OCI-M1 (cell line): ENCODE data around the gene CST3.
"Not testable (repeated sequence)": the region's sequence is repeated elsewhere in the genome, so short reads cannot be mapped to it uniquely, and the experiment has no call there.

ENCODE experiments used
- DNase-seq: peaks from one replicate; lab custom pipeline; 2025; lab: John Stamatoyannopoulos, UW

Gene CST3

DNA sequence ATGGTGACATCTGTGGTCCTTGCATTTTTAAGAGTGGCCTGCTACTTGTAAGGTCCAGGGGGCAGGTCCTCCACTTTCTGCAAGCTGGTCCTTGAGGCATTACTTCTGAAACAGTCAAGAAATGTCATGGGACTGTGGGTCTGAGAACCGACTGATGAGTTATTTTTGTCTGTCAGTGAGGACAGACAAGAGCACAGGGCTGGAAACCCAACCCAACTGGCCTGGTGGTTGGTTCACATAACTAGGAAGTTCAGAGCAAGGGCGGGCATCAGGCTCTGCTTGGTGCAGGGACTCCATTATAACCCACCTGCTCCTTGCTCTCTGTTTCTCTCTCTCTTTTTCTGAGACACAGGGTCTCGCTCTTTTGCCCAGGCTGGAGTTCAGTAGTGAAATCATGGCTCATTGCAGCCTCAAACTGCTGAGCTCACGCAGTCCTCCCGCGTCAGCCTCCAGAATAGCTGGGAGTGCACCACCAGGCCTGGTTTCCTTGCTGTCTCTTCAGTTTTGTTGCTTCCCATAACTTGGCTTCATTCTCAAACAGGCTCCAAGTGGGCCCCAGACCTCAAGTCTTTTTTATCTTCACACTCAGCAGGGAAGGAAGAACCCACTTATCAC lies 9.2 kb downstream of the CST3 start:
- DNase-seq = no peak

DNA sequence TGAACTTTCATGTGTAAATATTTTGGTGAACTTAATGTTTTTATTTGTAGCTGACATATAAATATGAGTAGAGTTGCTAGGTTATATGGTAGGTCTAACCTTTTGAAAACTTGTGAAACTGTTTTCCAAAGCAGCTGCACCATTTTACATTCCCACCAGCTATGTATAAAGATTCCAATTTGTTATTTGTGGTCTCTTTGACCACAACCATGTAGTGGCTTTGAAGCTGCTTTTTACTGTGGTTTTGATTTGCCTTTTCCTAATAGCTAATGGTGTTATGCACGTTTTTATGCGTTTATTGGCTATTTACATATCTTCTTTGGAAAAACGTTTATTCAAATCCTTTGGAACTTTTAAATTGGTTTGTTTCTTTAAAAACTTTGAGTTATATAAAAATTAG lies 10.3 kb downstream of the CST3 start:
- no peak for DNase-seq

DNA sequence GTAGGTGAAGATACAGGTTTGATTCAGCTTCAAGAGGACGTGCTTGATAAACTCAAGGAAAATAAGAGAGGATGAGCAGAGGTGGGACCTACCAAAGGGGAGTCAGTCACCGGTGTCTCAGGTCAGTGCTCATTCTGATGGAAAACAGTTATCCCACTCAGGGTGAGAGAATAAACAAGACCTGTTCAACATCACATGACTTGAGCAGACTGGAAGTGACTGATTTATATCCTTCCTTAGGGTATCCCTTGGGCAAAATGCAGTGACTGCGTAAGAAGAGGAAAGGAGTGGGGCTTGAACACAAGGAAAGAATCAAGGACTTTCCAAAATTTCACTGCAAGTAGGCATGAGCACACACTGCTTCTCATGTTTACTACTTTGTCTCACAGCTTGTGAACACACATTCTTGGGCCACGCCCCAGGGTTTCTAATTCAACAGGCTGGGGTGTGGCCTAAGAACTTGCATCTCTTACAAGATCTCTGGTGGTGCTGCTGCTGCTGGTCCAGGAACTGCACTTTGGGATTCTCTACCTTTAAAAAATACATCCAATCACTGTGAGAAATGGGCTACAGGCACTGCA lies 11.6 kb downstream of the CST3 start:
- DNase-seq = peak; percentile 19

DNA sequence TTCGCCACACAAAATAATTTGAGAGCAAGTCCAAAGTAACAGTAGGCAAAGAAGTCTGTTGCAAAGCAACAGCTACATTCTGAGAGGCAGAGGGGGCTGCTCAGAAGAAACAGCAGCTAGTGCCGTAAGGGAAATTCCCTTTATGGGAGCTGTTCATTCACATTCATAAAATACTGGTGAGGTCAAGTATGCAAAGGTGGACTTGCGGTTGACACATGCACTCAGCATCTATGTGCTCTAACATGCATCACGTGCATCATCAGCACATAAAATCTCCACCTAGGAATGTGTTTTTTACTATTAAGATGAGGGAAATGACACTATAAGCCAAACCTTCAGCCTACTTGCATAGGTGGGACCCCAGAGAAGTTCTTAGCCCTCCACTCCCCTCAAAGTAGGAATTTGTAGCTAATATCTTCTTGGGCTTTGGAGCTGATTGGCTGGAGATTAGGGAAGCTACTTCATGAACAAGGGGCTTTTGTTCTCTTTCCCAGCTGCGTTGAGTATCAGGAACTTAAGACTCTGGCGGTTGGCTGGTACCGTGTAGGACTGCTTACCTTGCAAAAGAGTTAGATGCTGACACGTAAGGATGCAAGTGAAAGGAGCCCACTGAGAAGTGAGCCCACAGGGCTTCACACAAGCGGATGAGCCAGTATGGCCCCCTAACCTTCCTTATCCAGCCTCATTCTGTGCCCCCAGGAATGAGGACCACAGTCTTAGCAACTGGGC lies 12.4 kb downstream of the CST3 start:
- DNase-seq = no peak

DNA sequence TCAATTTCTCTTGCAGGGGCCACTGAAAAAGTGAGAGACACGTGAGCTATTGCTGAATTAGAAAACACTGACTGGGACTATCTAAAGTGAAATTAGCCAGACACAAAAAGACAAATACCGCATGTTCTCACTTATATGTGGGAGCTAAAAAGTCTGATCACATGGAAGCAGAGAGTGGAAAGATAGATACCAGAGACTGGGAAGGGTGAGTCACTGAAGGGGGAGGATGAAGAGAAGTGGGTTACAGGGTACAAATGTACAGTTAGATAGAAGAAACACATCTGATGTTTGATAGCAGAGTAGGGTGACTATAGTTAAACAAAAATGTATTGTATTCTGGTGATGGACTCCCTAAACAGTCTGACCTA lies 13.4 kb downstream of the CST3 start:
- peak; percentile 57 for DNase-seq

DNA sequence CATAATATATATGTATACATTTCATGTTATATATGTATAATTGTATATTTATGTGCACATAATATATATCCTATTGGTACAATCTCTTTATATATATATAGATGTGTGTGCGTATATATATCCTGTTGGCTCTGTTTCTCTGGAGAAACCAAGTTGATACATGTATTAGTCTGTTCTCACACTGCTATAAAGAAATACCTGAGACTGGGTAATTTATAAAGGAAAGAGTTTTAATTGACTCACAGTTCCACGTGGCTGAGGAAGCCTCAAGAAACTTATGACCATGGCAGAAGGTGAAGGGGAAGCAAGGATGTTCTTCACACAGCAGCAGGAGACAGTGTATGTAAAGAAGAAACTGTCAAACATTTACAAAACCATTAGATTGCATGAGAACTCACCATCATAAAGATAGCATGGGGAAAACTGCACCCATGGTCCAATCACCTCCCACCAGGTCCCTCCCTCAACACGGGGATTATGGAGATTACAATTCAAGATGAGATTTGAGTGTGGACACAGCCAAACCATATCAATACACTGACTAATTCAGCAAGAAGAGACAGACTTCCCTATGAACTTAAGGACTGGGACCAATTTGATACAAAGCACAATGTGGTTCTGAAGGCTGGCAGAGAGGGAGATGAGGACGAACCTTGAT lies 14.0 kb downstream of the CST3 start:
- no peak for DNase-seq

DNA sequence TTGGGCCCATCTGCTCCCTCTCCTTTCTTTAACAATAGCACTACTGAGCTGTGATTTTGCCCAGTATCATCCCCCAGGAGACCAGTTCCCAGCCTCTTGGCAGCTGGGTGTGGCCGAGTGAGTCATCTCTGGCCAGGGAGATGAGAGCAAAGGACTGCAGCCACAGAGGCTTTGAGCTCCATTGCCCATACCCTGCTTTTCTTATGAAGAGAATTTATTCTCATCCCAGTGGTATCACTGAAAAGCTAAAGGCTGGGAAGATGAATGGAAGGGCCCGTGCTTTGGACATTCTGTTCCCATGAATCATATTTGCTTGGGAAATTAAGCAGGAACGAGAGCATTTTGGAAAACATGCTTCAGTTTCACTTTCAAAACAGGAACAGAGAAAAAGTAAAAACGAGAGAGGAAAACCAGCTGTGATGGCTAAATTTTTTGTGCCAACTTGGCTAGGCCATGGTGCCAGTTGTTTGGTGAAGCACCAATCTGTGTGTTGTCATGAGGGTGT lies 14.9 kb downstream of the CST3 start:
- DNase-seq = peak; percentile 72

DNA sequence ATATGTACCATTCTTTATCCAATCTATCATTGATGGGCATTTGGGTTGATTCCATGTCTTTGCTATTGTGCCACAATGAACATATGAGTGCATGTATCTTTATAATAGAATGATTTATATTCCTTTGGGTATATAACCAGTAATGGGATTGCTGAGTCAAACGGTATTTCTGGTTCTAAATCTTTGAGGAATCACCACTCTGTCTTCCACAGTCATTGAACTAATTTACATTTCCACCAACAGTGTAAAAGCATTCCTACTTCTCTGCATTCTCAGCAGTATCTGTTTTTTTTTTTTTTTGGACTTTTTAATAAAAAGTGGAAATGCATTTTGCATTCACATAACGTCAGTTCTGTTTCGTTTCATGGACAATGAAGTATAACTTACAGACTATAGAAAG lies 15.4 kb downstream of the CST3 start:
- not testable (repeated sequence) for DNase-seq

DNA sequence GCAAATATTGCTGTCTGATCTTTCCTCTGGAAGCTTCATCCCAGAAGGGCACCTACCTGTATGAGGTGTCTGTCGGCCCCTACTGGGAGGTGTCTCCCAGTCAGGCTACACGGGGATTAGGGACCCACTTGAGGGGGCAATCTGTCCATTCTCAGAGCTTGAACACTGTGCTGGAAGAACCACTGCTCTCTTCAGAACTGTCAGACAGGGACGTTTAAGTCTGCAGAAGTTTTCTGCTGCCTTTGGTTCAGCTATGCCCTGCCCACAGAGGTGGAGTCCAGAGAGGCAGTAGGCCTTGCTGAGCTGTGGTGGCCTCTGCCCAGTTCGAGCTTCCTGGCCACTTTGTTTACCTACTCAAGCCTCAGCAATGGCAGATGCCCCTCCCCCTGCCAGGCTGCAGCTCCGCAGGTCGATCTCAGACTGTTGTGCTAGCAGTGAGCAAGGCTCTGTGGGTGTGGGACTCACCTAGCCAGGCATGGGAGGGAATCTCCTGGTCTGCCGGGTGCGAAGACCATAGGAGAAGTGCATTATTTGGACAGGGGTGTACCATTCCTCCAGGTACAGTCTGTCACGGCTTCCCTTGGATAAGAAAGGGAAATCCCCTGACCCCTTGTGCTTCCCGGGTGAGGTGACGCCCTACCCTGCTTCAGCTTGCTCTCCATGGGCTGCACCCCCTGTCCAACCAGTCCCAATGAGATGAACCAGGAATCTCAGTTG lies 16.9 kb downstream of the CST3 start:
- DNase-seq = not testable (repeated sequence)

DNA sequence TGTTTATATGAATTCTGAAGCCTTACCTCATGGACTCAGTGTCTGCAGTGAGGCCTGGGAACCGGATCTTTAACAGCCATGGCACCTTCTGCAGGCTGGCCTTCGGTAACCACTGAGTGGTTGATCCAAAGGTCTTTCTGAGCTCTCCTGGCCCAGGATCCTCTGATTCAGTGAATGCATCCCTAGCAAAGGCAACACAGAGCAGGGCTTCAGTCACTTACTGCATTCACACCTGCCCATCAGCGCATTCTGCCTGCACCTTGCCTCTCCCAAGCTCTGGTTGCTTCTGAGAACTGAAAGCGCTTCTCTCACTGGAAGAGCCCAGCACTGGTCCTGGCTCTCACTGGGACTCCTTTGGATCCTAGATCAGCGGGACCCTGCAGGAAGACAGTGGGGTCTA lies 23.6 kb downstream of the CST3 start:
- no peak for DNase-seq

DNA sequence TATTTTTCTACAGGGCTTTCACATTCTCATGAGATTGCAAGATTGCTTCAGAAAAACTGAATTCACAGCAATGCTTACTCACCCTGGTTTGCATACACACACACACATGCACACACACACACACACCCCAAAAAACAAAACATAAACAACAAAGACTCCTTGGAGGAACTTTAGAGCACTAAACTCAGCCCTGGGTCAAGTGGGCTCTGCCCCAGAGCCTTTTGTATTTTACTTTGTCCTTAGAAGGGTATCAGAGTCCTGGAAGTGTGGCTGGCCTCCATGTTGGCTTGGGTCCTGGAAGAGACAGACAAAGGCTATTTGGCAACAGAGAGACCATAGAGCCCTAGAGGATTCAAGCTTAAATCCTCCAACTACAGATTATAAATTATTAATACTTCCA lies 24.1 kb downstream of the CST3 start:
- DNase-seq = no peak

DNA sequence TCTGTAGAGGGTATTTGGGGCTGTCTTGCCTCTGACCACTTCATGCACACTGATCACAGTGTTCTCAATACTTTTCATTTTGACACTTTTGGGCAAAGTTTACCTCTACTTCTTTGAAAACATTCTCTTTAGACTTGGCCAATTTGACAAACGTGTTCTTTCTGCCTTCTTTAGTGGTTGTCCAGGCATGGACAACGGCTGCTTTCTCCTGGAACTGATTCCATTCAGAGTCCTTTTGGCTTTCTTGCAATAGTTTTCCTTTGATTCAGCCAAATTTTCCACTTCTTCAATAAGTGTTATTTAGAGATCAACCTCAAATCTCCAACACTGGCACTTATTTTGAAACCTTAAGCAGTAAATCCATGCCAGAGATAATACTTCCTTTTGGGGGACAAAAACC lies 25.4 kb downstream of the CST3 start:
- no peak for DNase-seq

DNA sequence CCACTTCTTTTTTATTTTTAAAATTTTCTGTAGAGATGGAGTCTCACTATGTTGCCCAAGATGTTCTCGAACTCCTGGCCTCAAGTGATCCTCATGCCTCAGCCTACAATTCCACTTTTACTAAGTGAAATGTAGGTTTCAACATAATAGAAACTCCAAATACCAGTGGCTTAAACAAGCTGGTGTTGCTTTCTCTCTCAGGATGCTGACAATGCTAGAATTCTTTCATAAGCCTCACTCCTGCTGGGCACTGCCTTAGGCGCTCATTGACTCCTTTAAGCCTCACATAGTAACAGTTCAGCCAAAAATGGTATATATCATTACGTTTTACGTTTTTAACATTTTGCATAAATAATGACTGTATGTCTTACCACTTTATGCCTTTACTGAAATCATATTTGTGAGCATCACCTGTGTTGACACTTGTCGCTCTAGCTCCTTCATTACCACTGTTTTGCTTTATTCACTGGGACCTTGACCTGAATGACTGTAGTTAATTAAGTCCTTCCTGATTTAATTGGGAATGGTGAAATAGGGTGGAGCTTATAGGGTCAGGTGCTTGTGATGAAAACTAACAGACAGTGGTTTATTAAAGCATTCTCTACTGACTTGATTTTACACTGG lies 28.2 kb downstream of the CST3 start:
- DNase-seq = no peak

DNA sequence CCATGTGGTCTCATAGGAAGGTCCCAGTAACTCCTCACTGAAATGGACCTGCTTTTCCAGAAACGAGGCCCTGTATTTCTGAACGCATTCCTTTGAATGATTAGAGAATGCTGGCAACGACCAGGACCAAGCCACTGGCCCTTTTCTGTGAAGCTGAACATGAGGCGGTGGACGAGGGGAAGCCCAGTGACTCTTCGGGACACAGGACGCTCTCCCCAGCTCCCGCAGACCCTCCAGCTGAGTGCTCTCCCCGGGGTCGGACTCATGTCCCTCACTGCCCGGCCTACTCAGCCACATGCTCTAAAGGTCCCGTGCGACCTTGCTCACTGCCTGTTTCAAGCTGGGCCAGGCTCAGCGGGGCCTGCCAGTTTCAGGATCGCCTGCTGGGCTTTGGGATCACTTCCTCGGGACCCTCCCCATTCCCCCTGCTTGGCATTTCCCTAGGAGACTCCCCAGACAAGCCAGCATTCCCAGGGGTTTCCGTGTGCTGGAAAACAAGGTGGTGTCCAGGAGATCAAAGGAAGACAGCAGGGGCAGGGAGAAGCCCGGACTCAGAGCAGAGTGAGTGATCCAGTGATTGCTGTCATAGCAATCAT lies 29.4 kb downstream of the CST3 start:
- DNase-seq = no peak

DNA sequence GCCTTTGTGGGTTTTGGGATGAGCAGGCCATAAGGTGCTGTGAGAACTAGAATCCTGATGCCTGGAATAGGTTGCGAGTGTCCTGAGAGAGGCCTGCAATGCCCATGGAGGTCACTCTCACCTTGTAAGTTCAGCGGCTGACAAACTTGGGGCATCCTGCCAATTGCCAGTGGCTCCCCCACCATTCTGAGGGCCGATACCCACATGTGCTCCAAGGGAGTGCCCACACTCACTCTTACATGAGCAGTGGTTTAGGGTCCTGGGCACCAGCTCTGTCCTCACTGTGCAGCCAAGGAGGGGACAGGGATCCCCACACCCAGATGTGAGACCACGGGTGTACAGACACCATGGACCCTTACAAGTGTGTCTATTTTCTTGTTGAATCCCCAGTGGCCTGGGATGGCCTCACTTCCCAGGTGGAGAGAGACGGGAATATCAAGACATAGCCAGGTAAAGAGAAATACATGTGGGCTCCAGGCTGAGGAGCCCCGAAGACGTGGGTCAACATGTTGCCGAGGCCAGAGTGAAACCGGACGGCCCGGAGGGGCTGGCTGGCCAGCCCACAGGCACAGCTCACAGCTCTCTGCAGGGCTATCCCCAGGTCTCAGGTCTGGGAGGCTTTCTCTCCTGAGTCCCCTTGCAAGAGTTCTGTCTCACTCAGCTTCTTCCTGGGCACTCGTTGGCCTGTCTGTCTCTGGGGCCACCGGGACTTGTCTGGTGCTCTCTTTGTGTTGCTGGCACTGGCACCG lies 30.1 kb downstream of the CST3 start:
- no peak for DNase-seq

DNA sequence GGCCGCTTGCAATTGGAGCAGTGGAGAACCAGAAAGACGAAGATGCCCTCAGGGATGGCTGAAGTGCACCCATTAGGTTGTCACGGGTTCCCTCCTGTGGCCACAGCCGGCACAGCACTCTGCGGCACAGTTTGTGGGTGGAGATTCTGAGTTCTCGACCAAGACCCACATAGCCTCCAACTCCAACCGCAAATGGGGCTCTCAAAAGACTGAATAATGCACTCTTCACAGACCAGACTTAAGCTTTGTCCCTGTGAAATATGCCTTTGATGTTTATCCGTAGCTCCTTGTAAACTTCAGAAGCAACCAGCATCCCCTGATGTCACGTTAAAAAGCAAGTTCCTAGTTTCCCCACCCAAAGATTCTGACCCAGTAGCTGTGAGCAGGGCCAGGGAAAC lies 31.1 kb downstream of the CST3 start:
- peak; percentile 79 for DNase-seq

DNA sequence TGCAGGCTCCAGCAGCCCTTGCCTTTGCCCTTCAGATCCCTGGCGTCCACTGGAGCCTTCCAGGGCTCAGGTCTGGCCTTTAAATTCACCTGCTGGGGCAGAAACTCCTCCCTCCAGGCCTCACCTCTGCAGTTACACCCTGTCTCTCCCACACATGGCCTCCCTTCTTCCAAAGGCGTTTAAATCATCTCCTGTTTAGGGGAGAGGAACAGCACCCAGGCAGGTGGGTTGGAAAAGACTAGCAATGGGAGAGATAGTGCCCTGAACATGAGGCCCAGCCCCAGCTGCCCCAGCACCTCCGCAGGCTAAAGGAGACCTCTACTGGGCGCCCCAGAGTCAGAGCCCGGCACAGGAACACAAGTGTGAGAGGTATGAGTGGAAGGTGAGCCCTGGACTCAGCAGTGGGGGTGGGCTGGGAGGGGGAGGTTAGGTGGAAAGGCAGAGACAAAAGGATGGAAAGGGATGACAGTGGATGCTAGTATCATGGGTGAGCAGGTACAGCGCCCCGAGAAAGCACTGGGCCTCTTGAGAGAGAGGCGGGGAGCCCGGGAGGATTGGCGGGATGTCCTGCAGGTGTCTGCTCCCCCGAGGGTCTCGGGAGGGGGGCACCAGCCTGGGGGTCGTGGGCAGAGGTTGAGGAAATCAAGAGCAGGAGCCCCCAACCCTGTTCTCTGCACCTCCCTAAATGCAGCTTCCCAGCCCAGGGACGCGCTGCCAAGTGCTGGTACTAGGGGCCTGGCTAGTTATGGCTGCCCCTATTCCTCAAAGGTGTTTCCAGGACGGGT lies 31.7 kb downstream of the CST3 start, which contains the start of gene CST9:
Gene CST9, minus strand, starts transcription at position 51 of the 785 bp plus-strand sequence. CDS start 53 bp downstream, outside the sequence.
- no peak for DNase-seq

DNA sequence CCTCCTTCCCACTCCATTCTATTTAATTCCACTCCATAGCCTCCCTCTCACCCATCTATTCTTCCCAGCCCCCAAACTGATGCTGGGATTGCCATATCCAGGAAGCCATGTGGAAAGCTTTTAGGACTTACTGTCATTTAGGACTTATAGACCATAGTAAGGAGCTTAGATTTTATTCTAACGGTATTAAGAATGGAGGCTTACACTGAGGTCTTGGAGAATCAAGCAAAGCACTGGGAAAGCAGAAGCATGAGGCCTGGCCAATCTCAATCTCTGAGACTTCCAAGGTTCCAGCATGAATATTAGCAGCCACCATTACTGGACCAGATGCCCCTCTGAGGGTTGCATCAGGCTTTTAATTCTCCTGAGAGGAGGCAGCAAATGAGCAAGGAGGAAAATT lies 33.4 kb downstream of the CST3 start:
- DNase-seq = no peak

DNA sequence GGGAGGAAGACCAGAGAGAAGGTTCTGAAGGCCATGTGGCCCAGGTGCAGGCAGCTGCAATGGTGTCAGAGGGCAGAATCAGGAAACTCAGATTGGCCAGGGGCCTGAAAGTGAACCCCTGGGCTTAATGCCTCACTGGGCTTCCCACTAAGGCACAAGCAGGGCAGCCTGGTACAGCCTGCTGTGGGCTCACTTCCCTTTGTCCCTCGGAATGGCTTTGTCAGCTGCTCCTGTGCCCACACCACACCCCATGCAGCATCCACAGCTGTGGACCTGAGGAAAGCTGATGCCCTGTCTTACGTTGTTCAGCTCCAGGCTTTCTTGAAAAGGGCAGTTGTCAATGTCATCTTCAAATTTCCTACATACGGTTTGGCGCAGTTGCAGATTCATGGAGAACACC lies 34.4 kb downstream of the CST3 start:
- no peak for DNase-seq

DNA sequence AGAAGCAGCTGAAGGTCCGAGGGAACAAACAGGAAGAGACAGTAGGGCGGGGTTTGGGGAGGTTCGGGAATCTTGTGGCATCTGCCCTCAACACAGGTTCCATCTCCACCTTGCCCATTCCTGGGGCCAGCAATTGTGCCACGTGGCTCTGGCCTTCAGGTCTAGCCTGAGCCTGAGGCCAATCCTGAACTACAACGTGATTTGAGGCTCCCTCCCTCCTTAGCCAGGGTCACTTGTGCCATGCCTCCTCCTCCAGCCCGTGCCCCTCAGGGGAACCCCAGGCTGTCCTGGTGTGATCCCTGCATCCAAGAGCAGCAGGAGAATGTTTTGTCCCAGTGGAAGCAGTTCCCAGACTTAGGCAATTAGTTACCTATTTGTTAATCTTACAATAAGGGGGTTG lies 35.1 kb downstream of the CST3 start:
- DNase-seq = no peak
